A673 (cell line): ENCODE measurements around the gene HDAC4. TPM values are rescaled to one million over a fixed set of nuclear protein-coding genes. Genes with fewer than 3 reads are reported as not detected.

Experiments
- BruUV-seq: library from RNA; stranded (reverse); fragments of 400-500 nt; replicated peaks from 2 replicates; lab custom pipeline; 2021; lab: Mats Ljungman, UMichigan
- CTCF ChIA-PET: fragments of 300-600 bp; sonication (Branson Sonifier 250); formaldehyde crosslinking; loops from one replicate; lab custom pipeline; 2022; ENCODE audit warnings: antibody characterized with exemption; lab: Charles Lee
- POLR2A ChIA-PET: fragments of 300-600 bp; sonication (Branson Sonifier 250); formaldehyde crosslinking; loops from one replicate; lab custom pipeline; 2022; ENCODE audit warnings: antibody characterized with exemption; ENCODE audit not compliant: low non-redundant PET; lab: Charles Lee
- DNase-seq: peaks from one replicate; pipeline ENCODE4 v3.0.0-alpha.2; 2015; ENCODE audit warnings: low spot score
- H3K27ac ChIP-seq: fragments of 200-600 bp; sonication (generic); 2 replicates; pipeline ENCODE4 v1.5.1; 2016; ENCODE audit warnings: mixed run types, low read depth, mild to moderate bottlenecking, mixed read lengths, antibody characterized with exemption, low read length; ENCODE audit not compliant: poor library complexity, severe bottlenecking
- H3K27me3 ChIP-seq: fragments of 200-600 bp; sonication (generic); replicated peaks from 2 replicates; pipeline ENCODE4 v1.6.1; 2017; ENCODE audit warnings: mixed run types, low read depth, mild to moderate bottlenecking, mixed read lengths, antibody characterized with exemption, low read length; ENCODE audit not compliant: insufficient read depth, poor library complexity
- H3K36me3 ChIP-seq: fragments of 200-600 bp; sonication (generic); 2 replicates; pipeline ENCODE4 v1.6.1; 2016; ENCODE audit warnings: mixed run types, mild to moderate bottlenecking, mixed read lengths, antibody characterized with exemption, low read length; ENCODE audit not compliant: insufficient read depth, poor library complexity, severe bottlenecking
- H3K4me1 ChIP-seq: fragments of 200-600 bp; sonication (generic); 2 replicates; pipeline ENCODE4 v1.6.1; 2017; ENCODE audit warnings: mixed run types, mild to moderate bottlenecking, mixed read lengths, antibody characterized with exemption, low read length; ENCODE audit not compliant: insufficient read depth, poor library complexity, severe bottlenecking
- H3K4me3 ChIP-seq: fragments of 200-600 bp; sonication (generic); 2 replicates; pipeline ENCODE4 v1.5.1; 2016; ENCODE audit warnings: low read depth, mixed run types, mild to moderate bottlenecking, mixed read lengths, low read length; ENCODE audit not compliant: poor library complexity, severe bottlenecking
- H3K9me3 ChIP-seq: fragments of 200-600 bp; sonication (generic); 2 replicates; pipeline ENCODE4 v1.6.1; 2016; ENCODE audit warnings: mixed run types, low read depth, mild to moderate bottlenecking, mixed read lengths, antibody characterized with exemption, low read length; ENCODE audit not compliant: poor library complexity, severe bottlenecking
- CTCF ChIP-seq: fragments of 300-800, 200-600 bp; sonication (generic); conservative IDR thresholded peaks from 2 replicates; pipeline ENCODE4 v1.5.1; 2017; ENCODE audit warnings: low read depth, mild to moderate bottlenecking, antibody characterized with exemption, low read length, moderate library complexity, mixed read lengths
- EZH2 ChIP-seq: fragments of 200-600 bp; sonication (generic); IDR thresholded peaks from 2 replicates; pipeline ENCODE4 v1.6.1; 2017; ENCODE audit warnings: borderline replicate concordance, low read depth, mild to moderate bottlenecking, mixed read lengths, antibody characterized with exemption, low read length; ENCODE audit not compliant: poor library complexity, severe bottlenecking
- intact Hi-C: fragments of 100-400 bp; cut with micrococcal nuclease; formaldehyde crosslinking; loops from one replicate; pipeline ENCODE4 v1.10.0; 2022; ENCODE audit not compliant: unreplicated experiment
- total RNA-seq: library from RNA; stranded (reverse); gene quantifications from 2 replicates; pipeline ENCODE4 v1.2.3, GENCODE V29; 2021

HDAC4 gene
- total RNA-seq, 1 experiment from 2014 or later = 40.0 TPM

- peak overlapping the region; percentile 63 for H3K4me3 ChIP-seq
- DNase-seq = peak; percentile 99
- ChIA-PET POLR2A (interaction anchor here (0.6 kb wide), 1 partner anchor 181 kb away, joined by 4 read pairs; no protein-coding TSS in a partner anchor), CTCF (no interaction called here)
- no peaks in the 10 kb centered on the region for H3K9me3 ChIP-seq
- intact Hi-C loops = loop anchor here (10.0 kb wide), 1 partner anchor 146 kb away; no protein-coding TSS in a partner anchor
- H3K4me1 ChIP-seq = peaks cover 26% of the 10 kb centered on the region
- BruUV-seq = no TSS peak
- TF ChIP-seq CTCF (no peak), EZH2 (no peak)
- peak overlapping the region; percentile 100 for H3K27ac ChIP-seq
- H3K27me3 ChIP-seq = no peaks in the 10 kb centered on the region
- H3K36me3 ChIP-seq = no peaks in the 10 kb centered on the region
Observed at GRCh38 chr2:239401067-239401880, 454 bp upstream of the HDAC4 start.

DNA sequence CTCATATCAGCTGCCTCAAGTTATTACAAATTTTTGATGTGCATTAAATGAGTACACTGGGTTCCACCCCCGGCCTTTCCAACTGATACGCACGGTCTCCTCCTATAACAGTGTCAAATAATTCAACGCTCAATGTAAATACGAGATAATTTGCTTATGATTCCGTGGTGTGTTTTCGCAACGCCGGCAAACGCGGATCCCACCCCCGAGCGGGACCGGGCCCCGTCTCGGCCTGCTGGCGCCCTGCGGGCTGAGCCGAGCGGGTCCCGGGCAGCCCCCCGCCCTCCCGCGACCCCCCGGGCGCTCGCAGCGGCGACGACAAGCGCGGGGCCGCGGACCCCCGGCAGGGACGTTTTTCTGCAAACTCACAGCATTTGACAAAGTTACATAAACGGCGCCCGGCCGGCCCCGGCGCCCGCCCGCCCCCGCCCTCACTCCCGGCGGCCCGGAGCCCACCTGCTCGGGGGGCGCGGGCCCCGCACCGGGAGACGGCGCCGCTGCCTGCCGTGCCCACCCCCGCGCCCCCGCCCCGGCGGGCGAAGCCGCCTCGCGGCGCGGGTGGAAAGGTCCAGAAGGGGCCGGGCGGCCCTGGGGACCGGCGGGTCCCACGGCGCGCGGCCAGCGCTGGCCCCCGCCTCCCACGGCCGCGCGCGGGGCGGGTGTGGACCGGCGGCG, 762 bp downstream of the HDAC4 start:
- POLR2A ChIA-PET = no interaction called here
- peak; percentile 44 for DNase-seq

More for the DNA sequence above, 762 bp downstream of the HDAC4 start:
- Histone ChIP-seq H3K27me3 (no peaks in the 10 kb centered on the region), H3K4me3 (peak overlapping the region; percentile 63), H3K9me3 (no peaks in the 10 kb centered on the region), H3K36me3 (no peaks in the 10 kb centered on the region), H3K27ac (peak overlapping the region; percentile 71), H3K4me1 (peaks cover 26% of the 10 kb centered on the region)
- BruUV-seq = no TSS peak
- no peak for TF ChIP-seq EZH2
- no peak for TF ChIP-seq CTCF
- intact Hi-C loops = loop anchor here (10.0 kb wide), 1 partner anchor 145 kb away; no protein-coding TSS in a partner anchor
- CTCF ChIA-PET = no interaction called here
